Keratinocyte (primary cell): ENCODE data around the gene ZNF488.

Experiments used
- CTCF ChIP-seq, 3 experiments: IDR thresholded peaks in 1 of 3; conservative IDR thresholded peaks in 1 of 3; optimal IDR thresholded peaks in 1 of 3; 2 replicates in 2 of 3; 3 replicates in 1 of 3; pipeline versions ENCODE3 to v1.5.1; 2011; ENCODE audit warnings: low read length in 3 of 3, mild to moderate bottlenecking in 3 of 3, moderate library complexity in 2 of 3, control low read depth in 1 of 3, inconsistent platforms in 1 of 3; ENCODE audit not compliant: insufficient read depth in 2 of 3; ENCODE audit errors: extremely low read depth in 1 of 3
- EZH2 ChIP-seq: IDR thresholded peaks from one replicate; pipeline ENCODE4 v1.6.1; 2012; ENCODE audit warnings: inconsistent platforms, mild to moderate bottlenecking, low read length, moderate library complexity

GRCh38 chr10:47349516-47349915 lies 34.6 kb downstream of the ZNF488 start:
- TF ChIP-seq CTCF (optimal IDR thresholded peaks at IDR 0.05 in 1 of 3, IDR thresholded peaks at IDR 0.05 in 1 of 3, conservative IDR thresholded peaks at IDR 0.05 in 1 of 3; ENCODE audit: extremely low read depth in 1 of 3, insufficient read depth in 2 of 3, low read length in 3 of 3) = no peak
- no peak for TF ChIP-seq EZH2
